ENCODE measurements around the gene SLC1A2. TPM values are rescaled to one million over a fixed set of nuclear protein-coding genes. Genes with fewer than 3 reads are reported as not detected.

SLC1A2 gene
- total RNA-seq, 4 donors from 2014 or later: 0.84 to 2.1 (median 1.2) TPM

- intact Hi-C loops (cut with DNase I; ENCODE audit: low total_unique reads): no loop called here
- DNase-seq (ENCODE audit: low spot score in 2 of 2): no peak
- WGBS, 2 donors: 60 to 61% methylated on average over 7 of the region's 7 CpGs
- no peak overlapping the region for H3K4me3 ChIP-seq (ENCODE audit: low read depth, poor library complexity, severe bottlenecking)
- TF ChIP-seq CTCF (IDR thresholded peaks at IDR 0.05): no peak
- TF ChIP-seq POLR2A (IDR thresholded peaks at IDR 0.05): no peak
Observed at GRCh38 chr11:35360055-35360530, 59.3 kb downstream of the SLC1A2 start.

GRCh38 chr11:35359321-35360054 lies 59.9 kb downstream of the SLC1A2 start:
- H3K4me3 ChIP-seq (ENCODE audit: low read depth, poor library complexity, severe bottlenecking): no peak overlapping the region
- DNase-seq (ENCODE audit: low spot score in 2 of 2): no peak

GRCh38 chr11:35358391-35358790 lies 61.0 kb downstream of the SLC1A2 start:
- intact Hi-C loops (cut with DNase I; ENCODE audit: low total_unique reads): no loop called here
- H3K4me3 ChIP-seq (ENCODE audit: low read depth, poor library complexity, severe bottlenecking): no peak overlapping the region
- TF ChIP-seq CTCF (IDR thresholded peaks at IDR 0.05) (no peak), POLR2A (IDR thresholded peaks at IDR 0.05) (no peak)

More at GRCh38 chr11:35359321-35360054, 59.9 kb downstream of the SLC1A2 start:
- TF ChIP-seq POLR2A (IDR thresholded peaks at IDR 0.05) (no peak), CTCF (IDR thresholded peaks at IDR 0.05) (no peak)
- intact Hi-C loops (cut with DNase I; ENCODE audit: low total_unique reads): no loop called here
- 31 to 39% methylated on average over 3 of the region's 3 CpGs for WGBS, 2 donors

GRCh38 chr11:35357923-35358322 lies 61.4 kb downstream of the SLC1A2 start:
- 62 to 74% methylated on average over 5 of the region's 5 CpGs for WGBS, 2 donors
- TF ChIP-seq POLR2A (IDR thresholded peaks at IDR 0.05) (no peak), CTCF (IDR thresholded peaks at IDR 0.05) (no peak)
- no peak for DNase-seq (ENCODE audit: low spot score in 2 of 2)
- H3K4me3 ChIP-seq (ENCODE audit: low read depth, poor library complexity, severe bottlenecking): no peak overlapping the region
- intact Hi-C loops (cut with DNase I; ENCODE audit: low total_unique reads): no loop called here

More at GRCh38 chr11:35358391-35358790, 61.0 kb downstream of the SLC1A2 start:
- no peak for DNase-seq (ENCODE audit: low spot score in 2 of 2)

GRCh38 chr11:35355102-35355749 lies 64.1 kb downstream of the SLC1A2 start:
- no peak for DNase-seq (ENCODE audit: low spot score in 2 of 2)
- intact Hi-C loops (cut with DNase I; ENCODE audit: low total_unique reads): no loop called here
- H3K4me3 ChIP-seq (ENCODE audit: low read depth, poor library complexity, severe bottlenecking): no peak overlapping the region
- no peak for TF ChIP-seq CTCF (IDR thresholded peaks at IDR 0.05)
- TF ChIP-seq POLR2A (IDR thresholded peaks at IDR 0.05): no peak
- 80 to 88% methylated on average over 5 of the region's 5 CpGs for whole genome bisulfite sequencing, 2 donors

Measured in lower leg skin (tissue), 4 donors.